GM18508 (cell line): ENCODE results near the gene SH3BP2.

Experiments used
- ATAC-seq: cut with Tn5 transposase; IDR thresholded peaks from one replicate; pipeline ENCODE4 v1.9.1; 2021; ENCODE audit warnings: moderate number of reproducible peaks; ENCODE audit not compliant: insufficient read depth, unreplicated experiment

Gene SH3BP2

DNA sequence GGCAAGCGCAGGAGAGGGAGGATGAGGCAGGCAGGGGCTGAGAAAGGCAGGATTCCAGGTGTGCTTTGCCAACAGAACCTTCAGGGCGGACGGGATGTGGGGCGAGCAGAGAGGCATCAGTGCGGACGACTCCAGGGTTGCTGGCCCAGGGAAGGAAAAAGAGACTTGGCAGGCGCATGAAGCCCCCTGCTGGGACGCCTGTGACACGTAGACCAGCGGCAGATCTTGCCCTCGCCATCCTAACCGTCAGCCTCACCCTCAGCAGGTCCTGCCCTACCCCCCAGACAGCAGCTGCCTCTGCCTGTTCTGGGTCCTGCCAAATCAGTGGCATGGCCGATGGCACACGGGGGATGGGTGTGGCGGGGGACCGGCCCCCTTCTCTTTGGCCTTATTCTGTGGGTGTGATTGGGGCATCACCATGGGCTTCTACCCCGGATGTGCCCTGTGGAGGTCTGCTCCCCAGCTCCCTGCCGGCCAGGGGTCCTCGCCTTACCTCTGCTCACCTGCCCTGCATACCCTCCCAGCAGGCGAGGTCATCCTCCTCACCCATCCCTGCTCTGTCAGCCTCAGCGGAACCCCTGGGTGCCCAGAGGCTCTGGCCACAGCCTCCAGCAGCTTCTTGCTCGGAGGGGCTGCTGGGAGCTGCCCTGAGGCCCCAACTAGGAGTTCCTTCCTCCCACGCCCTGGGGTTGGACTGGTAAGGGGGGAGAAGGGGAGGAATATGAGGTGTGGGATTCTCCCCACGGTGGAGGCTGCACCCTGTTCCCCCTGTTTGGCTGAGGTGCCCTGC, 2.9 kb upstream of the SH3BP2 start:
- ATAC-seq, result no peak

DNA sequence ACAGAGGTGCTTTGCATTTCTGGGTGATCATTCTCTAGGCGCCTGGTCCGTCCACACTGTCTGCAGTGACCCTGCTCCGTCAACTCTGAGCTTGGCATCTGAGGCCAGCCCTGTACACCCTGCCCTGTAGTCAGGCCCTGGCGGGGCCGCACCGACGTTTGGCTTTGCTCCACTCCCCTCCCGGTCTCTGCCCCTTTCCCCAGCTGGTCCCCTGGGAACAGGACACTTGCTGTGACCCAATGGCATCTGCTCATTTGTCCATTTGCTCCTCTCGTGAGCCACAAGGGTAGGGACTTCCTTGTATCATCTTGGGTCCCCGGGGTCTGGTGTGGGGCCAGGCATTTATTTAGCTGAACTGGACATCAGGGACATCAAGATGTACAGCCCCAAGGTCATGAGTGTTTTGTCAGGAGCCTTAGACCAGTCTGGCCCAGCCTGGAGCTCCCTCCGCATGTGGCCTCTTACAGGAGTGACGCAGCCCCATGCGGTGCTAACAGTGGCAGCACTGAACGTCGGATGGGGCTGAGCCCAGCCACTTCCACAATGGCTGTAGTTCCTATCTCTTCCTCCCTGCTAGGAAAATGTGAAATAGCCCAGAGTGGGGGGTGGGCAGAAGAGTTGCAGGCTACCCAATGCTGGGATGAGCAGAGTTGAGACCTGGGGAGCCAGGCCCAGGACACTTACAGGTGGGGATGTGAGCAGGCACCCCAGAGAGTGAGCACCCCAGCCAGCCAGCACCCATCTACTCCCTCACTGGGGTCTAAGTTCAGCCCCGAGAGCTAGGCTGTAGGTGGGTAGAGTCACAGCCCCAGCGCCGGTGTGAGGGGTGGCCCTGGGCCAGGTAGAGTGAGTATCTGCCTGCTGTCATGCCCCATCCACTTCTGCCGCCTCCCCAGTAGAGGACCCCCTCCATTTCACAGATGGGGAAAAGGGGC, 2.0 kb upstream of the SH3BP2 start:
- ATAC-seq, result no peak

DNA sequence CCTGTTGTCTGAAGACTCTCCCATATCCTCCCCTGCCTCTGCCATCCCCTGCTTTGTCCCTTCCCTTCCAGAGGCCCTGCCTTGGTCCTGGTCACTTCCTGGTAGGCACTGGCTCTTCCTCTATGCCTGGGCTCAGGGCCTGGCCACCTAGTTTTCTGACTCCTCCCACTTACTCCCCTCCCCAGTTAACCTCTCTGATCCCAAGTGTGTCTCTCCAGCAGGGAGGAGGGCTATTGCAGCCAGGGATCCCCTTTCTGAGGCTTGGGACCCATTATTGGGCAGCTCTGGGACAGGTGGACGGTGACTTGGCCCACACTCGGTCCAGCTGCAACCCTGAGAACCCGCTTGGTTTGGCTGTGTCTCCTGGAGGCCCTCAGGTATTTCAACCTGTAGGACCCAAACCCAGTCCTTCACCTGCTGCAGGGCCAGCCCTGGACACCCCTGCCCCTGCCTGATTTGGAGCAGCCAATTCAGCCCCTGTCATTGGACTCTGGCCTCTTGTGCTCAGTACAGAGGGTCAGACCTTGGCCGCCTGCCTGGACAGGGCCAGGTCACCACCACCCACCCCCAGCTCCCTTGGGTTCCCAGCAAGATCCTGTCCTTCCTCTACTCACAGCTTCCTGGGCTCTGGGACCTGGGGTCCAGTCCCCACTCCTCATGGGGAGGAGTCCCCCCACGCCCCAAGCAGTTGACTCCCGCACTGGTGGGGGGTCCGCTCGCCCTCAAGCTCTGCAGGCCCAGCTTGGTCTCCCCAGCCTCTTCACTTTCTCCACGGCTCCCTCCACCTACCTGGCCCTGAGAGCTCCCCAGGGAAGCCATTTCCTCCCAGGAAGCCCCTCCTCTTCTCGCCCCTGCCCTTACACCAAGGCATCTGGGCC, 1.1 kb upstream of the SH3BP2 start:
- ATAC-seq, result no peak

DNA sequence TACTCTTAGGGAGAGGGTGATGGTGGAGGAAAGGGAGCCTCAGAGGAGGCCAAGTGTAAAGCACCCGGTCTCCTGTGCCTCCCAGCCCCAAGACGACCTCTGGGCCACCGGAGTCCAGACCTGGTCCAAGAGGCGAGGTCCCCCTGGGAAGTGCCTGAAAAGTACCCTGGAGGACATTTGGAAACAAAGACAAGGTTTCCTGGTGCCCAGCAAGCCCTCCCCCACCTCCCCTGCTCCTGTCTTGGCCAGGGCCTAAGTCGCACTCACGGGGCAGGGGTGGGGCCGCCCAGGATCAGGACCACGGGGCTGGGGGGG, 532 bp upstream of the SH3BP2 start:
- no peak for ATAC-seq

DNA sequence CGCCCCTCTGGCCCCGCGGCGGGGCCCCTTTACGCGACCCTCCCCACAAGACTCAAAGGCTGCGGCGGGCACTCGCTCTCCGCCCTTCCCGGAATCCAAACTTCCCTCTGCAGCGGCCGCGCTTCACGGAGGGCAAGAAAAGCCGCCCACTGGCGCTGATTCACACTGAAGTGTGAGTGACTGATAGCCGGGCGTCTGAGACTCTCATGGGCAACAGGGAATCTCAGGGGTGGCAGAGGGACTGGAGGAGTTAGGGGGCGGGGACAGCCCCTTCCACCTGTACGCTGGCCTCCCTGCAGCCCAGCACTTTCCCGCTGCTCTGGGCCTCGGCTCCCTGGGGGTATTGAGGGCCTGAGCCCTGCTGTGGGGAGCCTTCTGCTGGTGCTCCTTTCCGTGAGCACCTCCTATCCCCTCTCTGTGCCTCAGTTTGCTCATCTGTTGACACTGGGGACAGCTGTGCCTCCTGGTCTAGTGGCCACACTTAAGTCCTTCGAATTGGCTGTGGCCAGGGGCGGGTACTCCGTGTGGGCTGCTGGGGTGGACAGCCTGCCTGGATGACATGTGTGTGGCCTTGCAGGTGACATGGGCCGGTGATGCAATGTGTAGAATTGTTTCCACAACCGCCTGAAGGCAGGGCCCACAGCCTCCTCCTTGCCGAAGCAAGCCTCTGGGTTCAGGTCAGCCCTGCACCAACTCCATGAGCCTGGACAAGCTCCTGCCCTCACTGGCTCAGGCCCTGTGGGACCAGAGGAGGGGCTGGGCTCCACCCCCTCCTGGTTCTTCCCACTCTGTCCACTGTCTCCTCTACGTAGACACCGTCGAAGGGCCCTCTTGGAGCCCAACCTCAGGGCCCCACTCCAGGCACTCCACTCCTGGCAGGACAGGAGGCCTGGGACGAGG, 951 bp downstream of the SH3BP2 start:
- ATAC-seq, result no peak

DNA sequence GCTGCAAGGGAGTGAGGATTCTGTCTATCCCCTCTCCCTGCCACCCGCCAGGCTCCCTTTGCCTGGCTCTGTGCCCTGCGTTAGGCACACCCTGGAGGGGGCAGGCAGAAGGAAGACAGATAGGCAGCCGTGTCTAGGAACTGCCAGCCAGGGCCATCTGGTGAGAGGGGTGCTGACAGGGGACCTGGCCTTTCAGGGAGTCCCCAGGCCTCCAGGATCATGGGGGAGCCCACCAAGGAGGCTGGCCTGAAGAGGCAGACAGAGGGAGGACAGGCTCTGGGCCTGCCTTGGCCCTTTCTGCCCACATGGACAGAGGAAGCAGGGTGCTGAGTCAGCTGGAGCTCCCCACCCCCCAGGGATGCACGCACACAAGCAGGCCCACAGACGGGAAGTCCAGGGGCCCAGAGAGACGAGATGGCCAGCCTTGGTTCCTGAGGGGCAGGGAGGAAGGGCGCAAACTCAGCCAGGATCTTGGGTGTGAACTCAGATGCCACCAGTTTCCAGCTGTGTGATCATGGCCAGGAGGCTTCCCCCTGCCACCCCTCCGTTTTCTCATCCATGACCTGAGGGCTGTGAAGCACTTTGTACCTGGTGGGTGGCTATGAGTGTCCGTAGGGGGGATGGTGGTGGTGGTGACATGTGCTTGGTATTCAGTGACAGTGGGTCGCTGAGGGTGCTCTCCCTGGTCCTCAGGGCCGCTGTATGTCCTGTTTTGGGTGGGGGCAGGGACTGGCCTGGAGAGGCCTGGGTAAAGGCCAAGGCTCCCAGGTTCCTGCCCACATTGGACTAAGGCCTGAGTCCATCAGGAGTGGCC, 1.8 kb downstream of the SH3BP2 start:
- ATAC-seq, result no peak

DNA sequence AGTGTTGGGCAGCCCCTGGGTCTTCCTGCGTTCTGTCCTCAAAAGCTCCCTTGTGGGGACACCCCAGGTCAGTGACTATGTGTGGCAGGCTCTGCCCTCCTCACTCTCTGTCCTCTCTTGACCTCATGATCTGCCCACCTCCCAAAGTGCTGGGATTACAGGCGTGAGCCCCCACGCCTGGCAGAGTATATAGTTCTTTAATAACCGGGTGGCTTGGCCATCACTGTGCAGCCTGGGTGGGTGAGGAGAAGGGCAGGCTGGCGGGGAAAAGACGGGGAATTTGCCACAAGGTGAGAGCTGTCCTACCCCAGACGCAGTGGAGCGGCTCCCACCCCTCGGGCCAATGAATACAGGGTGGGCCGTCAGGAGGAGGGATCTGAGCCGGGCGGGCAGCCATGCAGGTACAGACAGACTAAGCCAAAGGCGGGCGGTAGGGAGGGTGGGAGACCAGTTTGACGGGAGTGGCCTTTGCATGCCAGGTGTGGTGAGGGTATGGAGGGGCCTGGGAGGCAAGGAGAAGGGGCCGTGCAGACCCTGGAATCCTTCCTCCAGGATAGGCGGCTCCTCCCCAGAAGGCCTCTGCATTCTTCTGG, 2.5 kb downstream of the SH3BP2 start:
- no peak for ATAC-seq

DNA sequence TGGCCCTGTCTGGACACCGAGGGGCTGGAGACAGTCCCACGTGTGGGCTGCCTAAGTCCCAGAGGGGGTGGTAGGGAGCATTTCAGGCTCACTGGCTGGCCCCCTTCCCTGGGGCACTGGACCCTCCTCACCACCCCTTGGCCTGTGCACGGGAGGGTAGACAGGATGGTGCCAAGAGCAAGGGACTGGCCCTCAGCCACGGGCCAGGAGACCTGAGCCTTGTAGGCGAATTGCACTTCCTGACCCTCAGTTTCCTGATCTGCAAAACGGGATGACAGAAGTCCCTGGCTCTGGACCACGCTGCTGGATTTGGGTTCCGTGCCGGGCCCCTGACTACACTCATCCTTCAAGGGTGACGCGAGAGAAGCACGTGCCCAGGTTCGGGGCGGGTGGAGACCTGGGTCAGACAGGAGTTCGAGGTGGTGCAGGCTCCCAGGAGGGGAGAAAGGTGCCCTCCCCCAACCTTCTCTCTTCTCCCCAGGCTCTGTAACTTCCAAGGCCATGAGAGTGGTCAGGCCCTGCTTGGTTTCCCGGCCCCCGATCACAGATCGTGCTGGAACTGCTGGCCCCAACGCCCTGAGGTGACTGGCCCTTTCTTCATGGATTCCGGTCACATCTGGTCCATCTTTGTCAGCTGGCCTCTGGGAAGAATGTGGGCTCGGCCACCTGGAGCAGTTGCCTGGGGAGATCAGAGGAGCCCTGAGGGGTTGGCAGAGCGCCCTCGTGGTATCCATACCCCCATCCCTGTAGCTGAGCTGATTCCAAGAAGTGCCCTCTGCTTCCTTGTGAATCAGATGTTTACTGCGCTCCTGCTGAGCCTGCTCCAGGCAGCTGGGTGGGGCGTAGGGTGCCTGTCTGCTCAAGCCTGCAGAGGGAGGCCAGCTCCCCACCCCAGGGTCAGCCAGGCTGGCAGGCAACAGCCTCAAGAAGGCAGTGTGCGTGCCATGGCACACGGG, 3.3 kb downstream of the SH3BP2 start:
- no peak for ATAC-seq

DNA sequence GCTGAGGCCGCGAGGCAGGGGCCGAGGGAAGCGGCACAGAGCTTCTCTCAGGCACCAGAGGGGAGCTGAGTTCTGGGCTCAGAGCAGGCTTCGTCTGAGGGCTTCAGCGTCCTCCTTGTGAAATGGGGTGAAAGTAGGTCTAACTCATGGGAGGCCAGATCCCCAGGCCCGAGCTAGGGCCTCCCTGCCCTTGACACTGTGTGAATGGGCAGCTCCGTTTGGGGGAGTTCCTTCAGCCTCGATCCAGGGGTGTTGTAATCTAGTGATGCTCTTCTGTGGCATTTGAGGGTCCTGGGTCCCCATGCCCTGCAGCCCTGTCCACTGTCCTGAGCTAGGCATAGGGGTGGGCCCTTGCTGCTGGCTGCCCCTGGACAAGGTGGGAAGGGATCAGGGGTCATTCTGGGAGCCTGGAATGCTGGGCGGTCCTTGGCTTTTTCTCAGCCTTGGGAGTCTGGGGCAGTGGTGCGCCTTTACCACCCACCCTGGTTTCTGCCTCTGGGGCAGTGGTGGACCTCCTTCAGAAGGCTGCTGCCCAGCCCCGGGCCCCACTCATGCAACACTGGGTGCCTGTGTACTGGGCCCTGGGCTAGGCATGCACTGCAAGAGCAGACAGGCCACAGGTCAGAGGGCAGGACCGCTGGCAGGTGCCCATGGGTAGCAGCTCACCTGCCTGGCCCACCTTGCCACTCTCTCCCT, 4.1 kb downstream of the SH3BP2 start:
- ATAC-seq, result no peak

DNA sequence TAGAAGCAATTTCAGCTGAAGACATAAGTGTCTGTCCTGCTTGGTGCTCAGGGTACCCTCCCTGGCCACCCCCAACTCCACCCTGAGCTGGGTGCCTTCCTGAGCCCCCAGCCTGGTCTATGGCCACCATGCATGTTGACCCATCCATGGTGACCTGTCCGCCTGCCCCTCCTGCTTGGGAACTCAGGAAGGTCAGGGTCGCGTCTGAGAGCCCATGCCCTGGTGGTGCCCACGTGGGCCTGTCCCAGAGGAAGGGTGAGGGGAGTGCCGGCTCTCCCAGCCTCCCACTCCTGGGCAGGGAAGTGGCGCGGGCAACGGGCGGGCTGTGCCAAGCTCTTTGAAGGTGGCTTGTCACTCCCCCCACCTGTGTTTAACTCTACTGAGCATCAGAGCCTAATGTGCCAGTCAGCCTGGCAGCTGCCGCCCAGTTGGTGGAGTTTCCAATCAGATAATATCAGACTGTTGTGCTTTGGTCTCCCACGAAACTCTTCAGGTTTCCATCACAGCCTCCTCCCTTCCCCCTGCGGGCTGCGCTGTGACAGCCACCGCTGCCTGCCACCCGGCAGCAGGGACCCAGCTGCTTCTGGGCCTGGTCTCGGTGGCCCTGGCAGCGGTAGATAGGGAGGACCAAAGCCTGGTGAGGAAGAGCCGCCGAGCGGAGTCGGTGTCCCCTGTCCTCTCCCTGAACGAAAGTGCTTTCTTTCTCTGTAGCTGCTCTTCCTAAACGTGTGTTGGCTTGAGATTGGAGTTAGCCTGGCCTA, 4.8 kb downstream of the SH3BP2 start:
- no peak for ATAC-seq

DNA sequence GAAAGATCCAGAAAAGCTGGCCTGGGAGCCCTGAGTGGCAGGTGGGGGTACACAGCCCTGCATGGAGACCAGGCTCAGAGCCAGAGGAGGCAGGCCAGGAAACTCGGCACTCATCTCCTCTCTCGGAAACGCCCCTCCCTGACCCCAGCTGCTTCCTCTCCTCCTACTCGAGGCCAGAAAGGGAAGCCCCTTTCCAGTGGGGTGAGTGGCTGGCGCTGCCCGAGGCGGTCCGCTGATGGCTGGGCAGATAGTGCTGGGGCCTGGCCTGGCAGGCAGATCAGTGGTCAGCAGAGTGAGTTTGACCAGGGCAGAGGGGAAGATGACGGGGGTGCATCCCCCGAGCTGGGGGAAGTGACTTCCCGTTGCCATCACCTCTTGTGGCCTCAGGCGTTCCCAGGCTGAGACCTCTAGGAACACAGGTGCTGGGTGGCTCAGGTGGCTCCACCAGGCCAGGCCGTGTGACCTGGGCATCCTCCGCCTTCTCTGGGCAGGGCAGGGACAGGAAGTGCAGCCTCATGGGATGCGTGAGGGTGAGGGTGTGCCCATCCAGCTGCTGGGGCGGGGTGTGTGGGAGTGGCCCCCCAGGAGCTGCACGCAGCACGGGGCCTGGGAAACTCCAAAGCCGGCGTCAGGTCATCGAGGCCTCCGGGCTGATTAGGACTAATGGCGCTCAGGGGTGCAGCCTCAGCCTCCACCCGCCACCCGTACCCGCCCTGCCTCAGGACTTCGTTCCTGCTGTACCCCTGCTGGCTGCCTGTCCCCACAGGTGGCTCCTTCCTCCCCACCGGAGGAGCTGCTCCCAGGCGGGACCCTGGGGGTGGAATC, 5.7 kb downstream of the SH3BP2 start:
- no peak for ATAC-seq

DNA sequence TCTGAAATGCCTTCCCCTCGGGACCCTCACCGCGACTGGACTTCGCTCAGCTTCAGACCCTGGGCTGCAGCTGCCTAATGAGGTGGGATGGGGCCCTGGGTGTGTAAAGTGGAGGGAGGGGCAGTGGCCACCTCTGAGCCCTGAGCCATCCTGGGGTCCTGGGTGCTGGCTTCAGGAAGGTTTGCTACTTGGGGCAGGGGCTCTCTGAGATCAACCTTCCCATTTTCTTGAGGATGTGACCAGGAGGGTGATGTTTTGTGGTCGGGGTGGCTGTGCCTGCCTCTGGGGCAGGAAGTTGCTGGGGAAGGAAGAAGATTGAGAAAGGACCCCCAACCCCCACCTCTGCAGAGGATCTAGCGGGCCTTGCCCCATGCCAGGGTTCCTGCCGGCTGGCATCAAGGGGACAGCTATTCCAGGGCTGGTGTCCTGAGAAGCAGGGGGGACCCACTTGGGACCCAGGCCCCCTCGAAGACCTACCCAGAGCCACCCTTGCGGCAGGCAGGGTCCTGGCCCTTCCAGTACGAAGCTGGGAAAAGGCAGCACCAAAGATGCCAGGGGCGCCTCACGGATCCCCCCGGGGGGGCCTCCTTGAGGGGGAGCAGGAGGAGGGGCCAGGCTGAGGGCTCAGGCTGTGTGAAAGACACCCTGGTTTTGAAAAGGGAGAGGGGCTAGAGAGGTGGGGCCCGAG, 6.5 kb downstream of the SH3BP2 start:
- ATAC-seq, result no peak

DNA sequence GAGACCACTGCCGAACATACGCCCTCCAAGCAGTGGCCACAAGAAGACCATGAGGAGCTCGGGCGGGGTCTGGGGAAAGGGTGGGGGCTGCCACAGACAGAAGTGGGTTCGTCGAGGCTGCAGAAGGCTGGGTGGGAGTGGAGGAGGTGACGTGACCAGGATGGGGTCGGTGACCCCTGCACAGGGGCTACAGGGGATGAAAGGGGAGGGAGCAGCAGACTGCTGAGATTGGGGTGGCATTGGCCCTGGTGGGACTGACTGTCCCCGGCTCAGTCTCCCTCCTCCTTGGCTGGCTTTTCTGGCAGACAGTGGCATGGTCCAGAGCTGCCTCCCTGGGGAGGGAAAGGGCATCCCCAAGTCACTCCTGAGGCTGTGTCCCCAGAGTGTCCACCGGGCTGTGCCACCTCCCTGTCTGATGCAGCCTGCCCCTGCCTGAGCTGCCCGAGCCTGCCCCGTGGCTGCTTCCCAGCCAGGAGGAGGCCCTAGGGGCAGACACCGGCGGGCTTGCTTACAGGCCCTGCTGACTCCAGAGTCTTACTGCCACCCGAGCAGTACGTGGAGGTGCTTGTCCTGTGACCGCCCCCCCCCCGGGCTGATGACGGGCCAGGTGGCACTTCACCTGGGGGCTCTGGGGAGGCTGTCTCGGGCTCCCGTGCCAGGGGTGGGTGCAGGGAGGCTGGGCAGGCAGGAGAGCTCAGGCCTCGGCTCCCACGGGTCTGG, 7.2 kb downstream of the SH3BP2 start:
- no peak for ATAC-seq
